ENCODE measurements around the gene ARAF. TPM values are rescaled to one million over a fixed set of nuclear protein-coding genes. Genes with fewer than 3 reads are reported as not detected.

ARAF gene
- total RNA-seq, 1 experiment from 2014 or later, result 35.4 TPM

GRCh38 chrX:47574547-47575301 lies 13.7 kb downstream of the ARAF start:
- ChIA-PET POLR2A (no interaction called here), RAD21 (ENCODE audit: low non-redundant PET in 1 of 2, low total read pairs in 2 of 2, uncharacterized antibody in 2 of 2, unreplicated experiment in 2 of 2) (no interaction called here), CTCF (no interaction called here)
- BruUV-seq (replicated peaks), result no TSS peak
- Histone ChIP-seq H3K9me3 (ENCODE audit: control insufficient read depth in 1 of 2, insufficient read depth in 1 of 2, low read depth in 1 of 2, low read length in 2 of 2) (no peaks in the 10 kb centered on the region), H3K4me3 (replicated peaks in 1 of 2; ENCODE audit: low read depth in 1 of 2, low read length in 2 of 2) (no peak overlapping the region), H3K4me2 (ENCODE audit: low read length) (no peak overlapping the region), H3K9me2 (ENCODE audit: insufficient read depth) (no peaks in the 10 kb centered on the region), H3K4me1 (ENCODE audit: control insufficient read depth in 1 of 2, insufficient read depth in 2 of 2, low read length in 2 of 2) (peaks cover 8 to 36% of the 10 kb centered on the region in 2 experiments; a peak in 3 of 4 replicates), H2AFZ (ENCODE audit: low read depth, low read length, poor library complexity, severe bottlenecking) (no peak overlapping the region), H3K36me3 (ENCODE audit: control insufficient read depth in 1 of 2, insufficient read depth in 2 of 2, low read length in 2 of 2) (0 out of 4 replicates have a peak, but pooled peaks cover 0 to 2% of the 10 kb centered on the region in 2 experiments), H3K79me2 (ENCODE audit: insufficient read depth, low read length) (no peaks in the 10 kb centered on the region), H4K20me1 (ENCODE audit: insufficient read depth) (no peaks in the 10 kb centered on the region), H3K27ac (ENCODE audit: low read depth, low read length) (no peak overlapping the region), H3K27me3 (ENCODE audit: insufficient read depth, low read length) (no peaks in the 10 kb centered on the region), H3K9ac (ENCODE audit: low read length) (no peak overlapping the region)
- TF ChIP-seq EZH2 (IDR thresholded peaks at IDR 0.05), result no peak
- TF ChIP-seq POLR2AphosphoS5 (IDR thresholded peaks at IDR 0.05; ENCODE audit: low read depth, low read length), result no peak
- no peak for TF ChIP-seq ZBTB33 (IDR thresholded peaks at IDR 0.05; ENCODE audit: extremely low read depth, insufficient replicate concordance, low read length)
- no peak for TF ChIP-seq SP1 (IDR thresholded peaks at IDR 0.05; ENCODE audit: low read depth)
- no peak for TF ChIP-seq POLR2A (IDR thresholded peaks at IDR 0.05; ENCODE audit: borderline replicate concordance, extremely low read depth, insufficient read depth, insufficient read length)
- no peak for TF ChIP-seq JUND (IDR thresholded peaks at IDR 0.05)
- intact Hi-C loops (cut with micrococcal nuclease), result no loop called here
- DNase-seq (ENCODE audit: low read depth, low spot score), result no peak
- ATAC-seq, result no peak

Data from HCT116 (cell line).